ENCODE measurements around the gene BCAR1.

- TF ChIP-seq MTA2 (IDR thresholded peaks at IDR 0.05; ENCODE audit: low read depth): no peak
- TF ChIP-seq EGR1 (IDR thresholded peaks at IDR 0.05; ENCODE audit: borderline replicate concordance in 1 of 2, low read depth in 2 of 2, low read length in 2 of 2): no peak
- no peak for TF ChIP-seq EZH2 (IDR thresholded peaks at IDR 0.05; ENCODE audit: borderline replicate concordance, control insufficient read depth, low read depth, low read length)
- no peak for TF ChIP-seq RAD21 (IDR thresholded peaks at IDR 0.05; ENCODE audit: insufficient read depth, low read depth, low read length)
- TF ChIP-seq ASH2L (IDR thresholded peaks at IDR 0.05; ENCODE audit: borderline replicate concordance, low read depth): no peak
- no peak for TF ChIP-seq CTCF (IDR thresholded peaks at IDR 0.05 in 2 of 3, conservative IDR thresholded peaks at IDR 0.05 in 1 of 3; ENCODE audit: control insufficient read depth in 2 of 3, extremely low read depth in 1 of 3, insufficient read depth in 1 of 3, low read depth in 3 of 3, low read length in 3 of 3)
- no peak for TF ChIP-seq JUNB (IDR thresholded peaks at IDR 0.05)
- no peak for TF ChIP-seq REST (IDR thresholded peaks at IDR 0.05; ENCODE audit: low read depth, low read length)
- TF ChIP-seq POLR2AphosphoS5 (IDR thresholded peaks at IDR 0.05; ENCODE audit: low read length): no peak
- TF ChIP-seq POLR2A (IDR thresholded peaks at IDR 0.05; ENCODE audit: low read depth, low read length): no peak
- no peak for TF ChIP-seq SREBF2 (IDR thresholded peaks at IDR 0.05; ENCODE audit: low read length)
- no peak for TF ChIP-seq ATF3 (IDR thresholded peaks at IDR 0.05; ENCODE audit: borderline replicate concordance, extremely low read depth, low read depth, low read length)
These were observed 34.8 kb downstream of the BCAR1 start for GRCh38 chr16:75216576-75216975.
